GM21825 (cell line): ENCODE results near the gene MIPEP.
"Not testable (repeated sequence)": the region's sequence is repeated elsewhere in the genome, so short reads cannot be mapped to it uniquely, and the experiment has no call there.

ENCODE experiments used
- ATAC-seq: cut with Tn5 transposase; IDR thresholded peaks from one replicate; pipeline ENCODE4 v1.9.1; 2021; ENCODE audit warnings: mild to moderate bottlenecking, moderate library complexity; ENCODE audit not compliant: unreplicated experiment

The MIPEP gene

DNA sequence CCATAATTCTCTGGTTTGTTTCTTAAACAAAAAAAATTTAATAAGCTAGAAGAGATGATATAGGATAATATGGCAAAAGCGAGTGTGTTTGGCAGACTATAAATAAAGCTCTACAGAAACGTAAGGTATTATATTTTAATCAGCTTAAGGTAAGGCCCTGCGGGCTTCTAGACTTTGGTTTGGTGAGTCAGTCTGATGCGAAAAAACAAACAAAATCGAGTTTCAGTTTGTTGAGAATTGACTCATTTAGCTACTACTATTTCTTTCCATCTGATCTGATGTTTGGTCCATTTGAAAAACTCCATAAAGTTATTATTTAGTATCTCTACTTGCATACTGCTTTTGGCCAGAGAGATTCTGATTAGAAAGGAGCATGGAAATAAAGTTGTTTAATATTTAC lies 138.0 kb downstream of the MIPEP start:
- no peak for ATAC-seq

- ATAC-seq = no peak
These were observed 138.6 kb downstream of the MIPEP start for GRCh38 chr13:23750383-23751121.

DNA sequence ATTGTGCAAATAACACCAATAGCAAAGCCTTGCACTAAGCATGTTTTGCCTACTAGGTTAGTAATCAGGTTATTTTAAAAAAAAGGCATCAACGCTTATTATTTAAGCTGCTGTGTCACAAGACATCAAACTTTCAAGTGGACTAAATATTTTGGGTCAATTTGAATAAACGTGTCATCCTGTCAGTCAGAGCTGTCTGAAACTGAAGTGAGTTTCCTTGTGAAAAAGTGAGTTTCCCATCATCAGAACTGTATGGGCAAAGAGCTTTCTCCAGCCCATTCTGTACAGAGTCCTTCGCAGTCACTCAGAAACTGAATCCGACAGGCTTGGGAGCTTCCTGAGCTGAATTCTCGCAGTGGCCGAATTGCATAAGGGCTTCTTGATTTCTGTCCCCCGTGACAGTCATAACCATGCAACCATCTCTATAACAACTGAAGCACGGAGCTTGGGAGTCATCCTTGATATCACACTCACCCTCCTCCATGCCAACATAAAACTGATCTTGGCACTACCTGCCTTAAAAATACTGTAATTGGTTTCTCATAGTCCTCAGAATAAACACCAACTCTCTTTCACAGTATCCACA lies 139.8 kb downstream of the MIPEP start:
- no peak for ATAC-seq

DNA sequence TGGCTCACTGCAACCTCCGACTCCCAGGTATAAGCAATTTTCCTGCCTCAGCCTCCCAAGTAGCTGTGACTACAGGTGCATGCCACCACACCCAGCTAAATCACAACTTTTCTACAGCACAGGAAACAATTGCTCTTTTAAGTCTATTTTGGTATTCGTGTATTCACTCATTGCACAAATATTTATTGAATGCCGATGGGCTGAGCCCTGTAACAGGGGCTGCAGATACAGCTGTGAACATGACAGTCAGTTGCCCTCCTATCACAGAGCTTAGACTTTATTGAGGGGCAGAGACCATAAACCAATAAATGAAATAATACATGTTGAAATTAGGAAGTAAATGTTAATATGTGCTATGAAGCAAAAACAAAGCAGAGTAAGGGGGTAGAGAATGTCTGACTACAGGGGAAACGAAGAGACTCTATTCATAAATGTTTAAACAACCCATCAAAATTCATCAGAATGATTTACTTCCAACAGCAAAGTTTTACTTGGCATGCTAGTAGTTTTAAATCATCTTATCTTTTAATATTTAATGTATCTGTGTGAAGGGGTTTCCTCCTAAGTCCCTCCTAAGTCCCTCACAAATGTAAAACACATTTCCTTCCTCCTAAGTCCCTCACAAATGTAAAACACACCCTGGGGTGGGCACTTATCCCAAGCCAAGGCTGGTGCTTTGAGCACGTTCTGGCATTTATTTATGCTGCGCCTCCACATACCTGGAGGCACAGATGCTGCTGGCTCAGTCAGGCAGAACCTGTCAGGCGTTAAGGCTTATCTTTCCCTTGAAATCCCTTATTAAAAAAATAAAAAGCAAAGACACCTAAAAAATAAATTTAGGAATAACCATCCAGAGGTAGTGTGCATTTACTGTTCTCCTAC lies 140.8 kb downstream of the MIPEP start:
- no peak for ATAC-seq

DNA sequence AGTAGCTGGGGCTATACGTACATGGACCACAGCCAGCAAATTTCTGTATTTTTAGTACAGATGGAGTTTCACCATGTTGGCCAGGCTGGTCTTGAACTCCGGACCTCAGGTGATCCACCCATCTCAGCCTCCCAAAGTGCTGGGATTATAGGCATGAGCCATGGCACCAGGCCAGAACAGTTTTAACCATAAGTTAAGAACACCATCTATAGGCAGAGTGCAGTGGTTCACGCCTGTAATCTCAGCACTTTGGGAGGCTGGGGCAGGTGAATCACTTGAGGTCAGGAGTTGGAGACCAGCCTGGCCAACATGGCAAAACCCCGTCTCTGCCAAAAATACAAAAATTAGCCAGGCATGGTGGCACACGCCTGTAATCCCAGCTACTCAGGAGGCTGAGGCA lies 143.1 kb downstream of the MIPEP start:
- not testable (repeated sequence) for ATAC-seq

DNA sequence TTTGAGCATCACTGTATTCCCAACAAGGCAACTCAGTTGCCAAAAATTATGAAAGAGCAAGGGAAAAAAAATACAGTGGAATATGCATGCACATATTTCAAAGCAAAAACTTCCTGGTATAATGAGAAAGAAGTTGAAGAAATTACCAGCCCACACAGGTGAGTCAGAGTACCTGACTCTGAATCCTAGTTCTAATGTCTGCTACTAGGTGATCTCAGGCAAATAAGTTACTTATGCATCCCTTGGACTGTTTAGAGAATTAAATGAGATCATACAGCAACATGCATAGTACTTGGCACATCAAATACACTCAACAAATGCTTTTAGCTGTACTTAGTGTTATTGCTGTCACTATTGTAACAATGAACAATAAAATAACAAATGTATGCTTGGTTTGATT lies 144.9 kb downstream of the MIPEP start:
- no peak for ATAC-seq

GRCh38 chr13:23743278-23744076 lies 145.7 kb downstream of the MIPEP start:
- no peak for ATAC-seq

GRCh38 chr13:23741879-23742510 lies 147.2 kb downstream of the MIPEP start:
- no peak for ATAC-seq

DNA sequence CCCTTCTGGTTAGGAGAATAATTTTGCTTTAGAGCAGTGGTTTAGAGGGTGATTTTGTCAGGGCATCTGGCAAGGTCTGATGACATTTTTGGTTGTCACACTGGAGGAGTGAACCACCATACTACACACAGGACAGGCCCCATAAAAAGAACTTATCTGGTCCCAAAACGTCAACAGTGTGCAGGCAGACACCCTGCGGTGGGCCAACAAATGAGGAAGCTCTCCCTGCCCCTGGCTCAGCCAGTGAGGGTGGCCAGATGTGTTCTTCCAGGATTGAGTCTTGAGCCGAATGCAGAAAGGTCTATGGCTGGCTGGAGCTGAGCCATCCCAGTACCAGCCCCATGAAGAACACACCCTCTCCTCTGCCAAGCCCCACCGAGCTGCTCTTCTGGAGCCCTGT lies 149.2 kb downstream of the MIPEP start:
- ATAC-seq = no peak

GRCh38 chr13:23739596-23739995 lies 149.6 kb downstream of the MIPEP start:
- no peak for ATAC-seq

- ATAC-seq = no peak
These were observed 152.7 kb downstream of the MIPEP start for GRCh38 chr13:23736541-23736940.

- ATAC-seq = no peak
These were observed 153.9 kb downstream of the MIPEP start for GRCh38 chr13:23735329-23735728.

DNA sequence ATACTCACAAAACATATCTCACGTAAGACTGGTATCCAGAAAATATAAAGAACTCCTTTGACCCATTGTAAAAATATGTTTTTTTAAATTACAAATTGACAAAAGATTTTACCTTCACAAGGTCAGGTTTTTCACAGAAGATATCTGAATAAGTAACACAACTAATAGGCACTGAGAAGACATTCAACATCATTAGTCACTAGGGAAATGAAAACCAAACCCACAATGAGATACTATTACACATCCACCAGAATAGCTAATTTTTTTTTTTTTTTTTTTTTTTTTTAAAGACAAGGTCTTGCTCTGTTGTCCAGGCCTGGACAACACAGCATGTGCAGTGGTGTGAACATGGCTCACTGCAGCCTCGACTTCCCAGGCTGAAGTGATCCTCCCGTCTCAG lies 157.5 kb downstream of the MIPEP start:
- ATAC-seq = no peak

DNA sequence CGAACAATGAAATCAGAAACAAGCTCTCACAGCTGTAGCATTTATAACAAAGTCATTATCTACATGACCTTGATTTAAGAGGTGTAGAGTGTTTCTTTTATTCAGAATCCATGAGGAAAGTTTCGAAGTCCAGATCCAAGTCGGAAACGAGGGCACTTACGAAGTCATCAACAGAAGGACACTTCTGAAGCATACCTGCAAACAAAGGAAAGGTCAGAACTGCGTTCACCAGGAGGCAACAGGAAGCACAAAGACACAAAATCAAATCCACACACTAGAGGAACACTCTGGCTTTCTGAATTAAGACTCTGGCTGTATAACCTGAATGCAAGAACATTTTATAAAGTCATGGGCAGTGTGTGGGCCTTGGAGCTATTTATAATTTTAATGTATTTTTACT lies 158.9 kb downstream of the MIPEP start:
- no peak for ATAC-seq

DNA sequence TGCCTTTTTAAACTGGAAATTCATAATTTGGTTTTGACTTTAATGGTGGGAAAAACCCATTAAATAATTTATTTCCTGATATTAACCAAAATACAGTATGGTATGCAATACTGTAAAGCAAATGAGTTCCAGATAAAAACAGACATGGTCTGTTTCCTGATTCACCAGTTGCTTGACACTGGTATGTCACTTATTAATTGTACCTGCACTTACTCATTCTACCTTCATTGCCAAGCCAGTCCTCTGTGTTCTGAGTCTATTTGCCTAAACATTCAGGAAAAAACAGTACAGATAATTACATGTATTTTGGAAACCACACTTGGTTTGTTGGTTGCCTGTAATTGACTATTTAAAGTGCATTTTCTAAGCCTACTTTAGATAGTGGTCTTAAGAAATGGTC lies 159.7 kb downstream of the MIPEP start:
- ATAC-seq = no peak

DNA sequence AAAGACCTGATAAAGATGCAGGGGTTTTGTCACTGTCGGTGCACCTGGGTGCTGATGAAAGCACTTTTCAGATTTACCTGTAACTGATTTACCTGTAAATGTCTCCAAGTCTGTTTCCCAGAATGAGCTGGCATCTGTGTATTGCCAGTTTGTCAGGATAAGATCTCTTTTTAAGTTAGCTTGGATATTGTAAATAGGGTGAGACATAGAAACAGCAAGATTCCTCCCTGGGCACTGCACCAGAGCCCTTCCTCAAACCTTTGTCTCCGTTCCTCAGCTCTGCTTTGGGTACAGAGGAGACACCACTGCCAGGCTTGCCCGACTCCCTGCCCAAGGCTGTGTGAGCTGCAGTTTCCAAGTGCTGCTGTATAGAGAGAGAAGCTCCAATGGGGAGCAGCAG lies 160.4 kb downstream of the MIPEP start:
- ATAC-seq = no peak

GRCh38 chr13:23725922-23726321 lies 163.3 kb downstream of the MIPEP start:
- ATAC-seq = no peak

DNA sequence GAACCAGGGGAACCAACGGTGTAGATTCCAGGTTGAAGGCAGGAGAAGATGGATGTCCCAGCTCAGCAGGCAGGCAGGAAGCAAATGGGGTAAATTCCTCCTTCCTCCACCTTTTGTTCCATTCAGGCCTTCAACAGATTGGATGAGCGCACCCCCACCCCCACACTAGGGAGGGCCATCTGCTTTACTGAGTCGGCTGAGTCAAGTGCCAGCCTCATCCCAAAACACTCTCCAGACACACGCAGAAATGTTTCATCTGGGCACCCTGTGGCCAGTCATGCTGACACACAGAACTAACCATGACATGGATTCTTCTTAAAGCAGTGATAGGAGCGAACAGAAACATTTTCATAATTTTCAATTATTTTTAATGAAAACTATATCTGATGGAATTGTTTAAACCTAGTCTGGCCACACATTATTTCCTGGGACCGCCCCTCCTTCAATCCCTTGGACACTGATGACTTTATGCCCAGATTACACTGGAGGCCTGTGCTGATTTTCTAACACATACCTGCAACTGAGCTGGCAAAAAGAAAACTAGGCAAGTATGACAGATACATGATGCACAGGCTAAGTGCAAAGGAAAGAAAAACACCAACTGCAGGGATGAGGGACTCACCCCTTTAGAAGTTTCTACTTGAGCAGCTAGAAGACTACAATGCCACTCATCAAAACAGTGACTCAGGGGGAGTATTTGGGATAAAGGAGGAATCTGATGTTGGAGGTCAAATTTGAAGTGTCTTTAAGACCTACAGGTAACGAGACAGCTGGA lies 164.8 kb downstream of the MIPEP start:
- no peak for ATAC-seq

- ATAC-seq = no peak
These were observed 165.7 kb downstream of the MIPEP start for GRCh38 chr13:23723471-23723870.
